Measurements from ENCODE around the gene LINGO3. TPM values are rescaled to one million over a fixed set of nuclear protein-coding genes. Genes with fewer than 3 reads are reported as not detected.
"Not testable (repeated sequence)": the region's sequence is repeated elsewhere in the genome, so short reads cannot be mapped to it uniquely, and the experiment has no call there.

LINGO3 gene
- total RNA-seq, 1 donor from 2014 or later = not detected

DNA sequence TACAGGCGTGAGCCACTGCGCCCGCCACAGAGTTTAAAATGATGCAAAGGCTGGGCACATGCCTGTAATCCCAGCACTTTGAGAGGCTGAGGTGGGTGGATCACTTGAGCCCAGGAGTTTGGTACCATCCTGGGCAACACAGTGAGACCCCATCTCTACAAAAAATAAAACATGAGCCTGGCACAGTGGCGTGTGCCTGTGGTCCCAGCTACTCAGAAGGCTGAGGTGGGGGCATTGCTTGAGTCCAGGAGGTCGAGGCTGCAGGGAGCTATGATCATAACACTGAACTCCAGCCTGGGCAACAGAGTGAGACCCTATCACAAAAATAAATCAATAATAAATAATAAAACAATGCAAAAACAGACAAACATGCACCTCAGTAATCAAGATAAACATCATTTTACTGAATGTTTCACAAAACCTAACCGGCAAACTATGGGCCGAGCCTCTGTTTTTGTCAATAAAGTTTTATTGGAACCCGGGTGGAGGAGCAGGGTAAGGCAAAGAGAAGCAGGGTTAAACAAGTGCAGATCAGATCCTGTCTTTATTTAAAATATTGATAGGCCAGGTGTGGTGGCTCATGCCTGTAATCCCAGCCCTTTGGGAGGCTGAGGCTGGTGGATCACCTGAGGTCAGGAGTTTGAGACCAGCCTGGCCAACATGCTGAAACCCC lies 24.0 kb downstream of the LINGO3 start:
- no peak for TF ChIP-seq CTCF (IDR thresholded peaks at IDR 0.05)
- no peaks in the 10 kb centered on the region for H3K36me3 Mint-ChIP-seq (ENCODE audit: low read depth)
- peaks cover 7% of the 10 kb centered on the region for H3K27me3 Mint-ChIP-seq (ENCODE audit: low read depth)
- H3K27ac Mint-ChIP-seq (ENCODE audit: unreplicated experiment) = no peak overlapping the region
- no peak overlapping the region for H3K4me3 Mint-ChIP-seq (ENCODE audit: unreplicated experiment)
- H3K9me3 Mint-ChIP-seq (ENCODE audit: low read depth) = no peaks in the 10 kb centered on the region
- no peak for DNase-seq (ENCODE audit: low spot score)
- peaks cover 16% of the 10 kb centered on the region for H3K4me1 Mint-ChIP-seq (ENCODE audit: low read depth)

- H3K36me3 Mint-ChIP-seq (ENCODE audit: low read depth) = no peaks in the 10 kb centered on the region
- peaks cover 16% of the 10 kb centered on the region for H3K4me1 Mint-ChIP-seq (ENCODE audit: low read depth)
- no peak for DNase-seq (ENCODE audit: low spot score)
- no peaks in the 10 kb centered on the region for H3K27me3 Mint-ChIP-seq (ENCODE audit: low read depth)
- peak overlapping the region; percentile 53 for H3K4me3 Mint-ChIP-seq (ENCODE audit: unreplicated experiment)
- no peak for TF ChIP-seq CTCF (IDR thresholded peaks at IDR 0.05)
- H3K27ac Mint-ChIP-seq (ENCODE audit: unreplicated experiment) = peak overlapping the region; percentile 42
- no peaks in the 10 kb centered on the region for H3K9me3 Mint-ChIP-seq (ENCODE audit: low read depth)
Measured at GRCh38 chr19:2282862-2283237, 25.1 kb downstream of the LINGO3 start.

DNA sequence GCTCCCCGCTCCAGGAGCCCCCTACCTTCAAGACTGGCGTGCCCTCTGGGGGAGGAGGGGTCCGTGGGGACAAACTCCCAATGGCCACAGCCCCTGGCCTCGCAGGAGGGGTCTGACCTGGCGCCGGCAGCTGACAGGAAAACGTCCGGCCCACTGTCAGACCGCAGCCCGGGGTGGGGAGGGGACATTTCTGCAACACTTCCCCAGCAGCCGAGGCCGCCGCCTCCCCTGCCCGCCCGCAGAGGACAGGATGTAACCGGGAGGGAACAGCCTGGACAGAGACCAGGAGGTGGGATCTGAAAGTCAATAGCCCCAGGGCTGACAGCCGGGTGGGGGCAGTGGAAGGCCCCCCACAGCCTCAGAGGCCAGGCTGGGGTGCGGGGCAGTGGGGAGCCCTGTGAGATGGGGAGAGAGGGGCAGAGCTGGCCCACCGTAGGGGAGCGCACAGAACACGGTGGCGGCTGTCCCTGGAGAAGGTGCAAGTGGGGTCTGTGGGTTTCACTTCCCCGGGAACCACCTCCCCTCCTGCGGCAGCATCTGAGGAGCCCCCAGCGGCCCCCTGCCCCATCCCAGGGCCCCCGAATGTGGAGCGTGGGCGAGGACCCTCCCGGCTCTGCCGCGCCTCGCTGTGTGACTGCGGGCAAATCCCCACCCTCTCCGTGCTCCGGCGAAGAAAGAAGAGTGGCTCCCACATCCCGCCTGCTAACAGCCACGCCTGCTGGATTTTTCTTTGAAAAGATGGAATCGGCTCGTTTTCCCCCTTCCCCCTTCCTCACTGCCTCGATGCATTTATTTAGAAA lies 25.7 kb downstream of the LINGO3 start, which contains the start of gene PEAK3:
TSS of gene PEAK3 (minus strand) at position 114 of the 800 bp plus-strand sequence. CDS start 1,244 bp downstream, outside the sequence.
- peak within 1 kb of the TSS; percentile 69 for H3K27ac Mint-ChIP-seq (ENCODE audit: unreplicated experiment)
- DNase-seq (ENCODE audit: low spot score) = no peak

DNA sequence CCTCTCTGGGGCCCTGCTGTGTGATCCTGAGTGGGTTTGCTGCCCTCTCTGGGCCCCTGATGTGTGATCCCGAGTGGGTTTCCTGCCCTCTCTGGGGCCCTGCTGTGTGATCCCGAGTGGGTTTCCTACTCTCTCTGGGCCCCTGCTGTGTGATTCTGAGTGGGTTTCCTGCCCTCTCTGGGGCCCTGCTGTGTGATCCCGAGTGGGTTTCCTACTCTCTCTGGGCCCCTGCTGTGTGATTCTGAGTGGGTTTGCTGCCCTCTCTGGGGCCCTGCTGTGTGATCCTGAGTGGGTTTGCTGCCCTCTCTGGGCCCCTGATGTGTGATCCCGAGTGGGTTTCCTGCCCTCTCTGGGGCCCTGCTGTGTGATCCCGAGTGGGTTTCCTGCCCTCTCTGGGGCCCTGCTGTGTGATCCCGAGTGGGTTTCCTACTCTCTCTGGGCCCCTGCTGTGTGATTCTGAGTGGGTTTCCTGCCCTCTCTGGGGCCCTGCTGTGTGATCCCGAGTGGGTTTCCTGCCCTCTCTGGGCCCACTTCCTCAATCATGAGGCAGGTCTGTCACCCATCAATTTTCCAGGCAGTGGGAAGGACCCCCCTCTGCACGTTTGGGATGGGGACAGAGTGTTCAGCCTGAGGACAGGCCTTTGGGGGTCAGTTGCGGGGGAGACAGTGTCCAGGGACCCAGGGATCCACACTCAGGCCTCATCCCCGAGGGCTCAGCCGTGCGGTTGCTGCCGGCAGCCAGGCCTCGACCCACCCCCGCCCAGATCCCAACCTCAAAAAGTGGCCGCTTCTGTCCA lies 26.5 kb downstream of the LINGO3 start:
- peak overlapping the region; percentile 64 for H3K4me3 Mint-ChIP-seq (ENCODE audit: unreplicated experiment)
- H3K36me3 Mint-ChIP-seq (ENCODE audit: low read depth); DNase-seq (ENCODE audit: low spot score); H3K27me3 Mint-ChIP-seq (ENCODE audit: low read depth); H3K9me3 Mint-ChIP-seq (ENCODE audit: low read depth): not testable (repeated sequence)
- peak overlapping the region; percentile 69 for H3K27ac Mint-ChIP-seq (ENCODE audit: unreplicated experiment)
- H3K4me1 Mint-ChIP-seq (ENCODE audit: low read depth) = peaks cover 16% of the 10 kb centered on the region

More for the DNA sequence above, 25.7 kb downstream of the LINGO3 start, which contains the start of gene PEAK3:
- Mint-ChIP-seq H3K4me3 (ENCODE audit: unreplicated experiment) (peak within 1 kb of the TSS; percentile 64), H3K4me1 (ENCODE audit: low read depth) (peaks cover 16% of the 10 kb centered on the region), H3K27me3 (ENCODE audit: low read depth) (no peaks in the 10 kb centered on the region), H3K36me3 (ENCODE audit: low read depth) (peaks cover under 1% of the 10 kb centered on the region), H3K9me3 (ENCODE audit: low read depth) (no peaks in the 10 kb centered on the region)
- TF ChIP-seq CTCF (IDR thresholded peaks at IDR 0.05) = peak; percentile 13

GRCh38 chr19:2280633-2281264 lies 27.2 kb downstream of the LINGO3 start:
- no peaks in the 10 kb centered on the region for H3K27me3 Mint-ChIP-seq (ENCODE audit: low read depth)
- no peak overlapping the region for H3K27ac Mint-ChIP-seq (ENCODE audit: unreplicated experiment)
- H3K9me3 Mint-ChIP-seq (ENCODE audit: low read depth) = no peaks in the 10 kb centered on the region
- no peak for DNase-seq (ENCODE audit: low spot score)
- H3K4me3 Mint-ChIP-seq (ENCODE audit: unreplicated experiment) = no peak overlapping the region
- peaks cover 16% of the 10 kb centered on the region for H3K4me1 Mint-ChIP-seq (ENCODE audit: low read depth)
- peaks cover 3% of the 10 kb centered on the region for H3K36me3 Mint-ChIP-seq (ENCODE audit: low read depth)
- TF ChIP-seq CTCF (IDR thresholded peaks at IDR 0.05) = no peak

Data from chondrocyte (in vitro differentiated cells).